SKM-1 (cell line): ENCODE data around the gene TXNDC5.
"Not testable (repeated sequence)": the region's sequence is repeated elsewhere in the genome, so short reads cannot be mapped to it uniquely, and the experiment has no call there.

Experiments used
- DNase-seq: peaks from one replicate; lab custom pipeline; 2025; ENCODE audit not compliant: unreplicated experiment; lab: John Stamatoyannopoulos, UW

The TXNDC5 gene

GRCh38 chr6:7897461-7898192, 13.0 kb downstream of the TXNDC5 start:
- no peak for DNase-seq

GRCh38 chr6:7896465-7896987, 14.1 kb downstream of the TXNDC5 start:
- no peak for DNase-seq

- DNase-seq = no peak
These were observed 15.5 kb downstream of the TXNDC5 start for GRCh38 chr6:7895125-7895423.

DNA sequence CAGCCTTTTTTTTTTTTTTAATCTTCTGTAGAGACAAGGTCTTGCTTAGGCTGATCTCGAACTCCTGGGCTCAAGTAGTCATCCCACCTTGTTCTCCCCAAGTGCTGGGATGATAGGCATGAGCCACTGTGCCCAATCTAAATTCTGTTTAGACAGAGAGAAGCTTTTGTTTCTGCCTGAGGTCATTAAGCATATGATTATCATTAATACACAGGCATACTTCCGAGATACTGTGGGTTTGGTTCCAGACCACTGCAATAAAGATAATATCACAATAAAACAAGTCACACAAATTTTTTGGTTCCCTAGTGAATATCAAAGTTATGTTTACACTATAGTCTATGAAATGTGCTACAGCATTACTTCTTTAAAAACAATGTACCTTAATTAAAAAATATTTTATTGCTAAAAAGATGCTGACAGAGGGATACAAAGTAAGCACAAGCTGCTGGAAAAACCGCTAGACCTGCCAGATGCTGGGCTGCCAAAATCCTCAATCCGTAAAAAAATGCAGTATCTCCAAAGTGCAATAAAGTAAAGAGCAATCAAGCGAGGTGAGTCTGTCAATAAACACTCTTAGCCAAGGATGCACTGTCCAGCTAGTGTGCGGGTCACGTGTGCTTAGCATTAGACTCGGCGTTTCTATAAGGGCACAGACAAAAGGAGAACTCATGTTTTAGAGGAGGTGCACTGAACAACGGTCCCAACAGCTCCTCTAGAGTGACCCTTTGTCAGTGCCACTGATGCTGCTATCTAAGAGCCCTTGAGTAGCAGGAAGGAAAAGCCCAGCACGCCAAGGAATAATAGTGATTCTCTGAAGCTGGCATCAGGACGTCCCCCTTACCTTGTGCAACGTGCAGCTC, 16.1 kb downstream of the TXNDC5 start:
- DNase-seq = no peak

DNA sequence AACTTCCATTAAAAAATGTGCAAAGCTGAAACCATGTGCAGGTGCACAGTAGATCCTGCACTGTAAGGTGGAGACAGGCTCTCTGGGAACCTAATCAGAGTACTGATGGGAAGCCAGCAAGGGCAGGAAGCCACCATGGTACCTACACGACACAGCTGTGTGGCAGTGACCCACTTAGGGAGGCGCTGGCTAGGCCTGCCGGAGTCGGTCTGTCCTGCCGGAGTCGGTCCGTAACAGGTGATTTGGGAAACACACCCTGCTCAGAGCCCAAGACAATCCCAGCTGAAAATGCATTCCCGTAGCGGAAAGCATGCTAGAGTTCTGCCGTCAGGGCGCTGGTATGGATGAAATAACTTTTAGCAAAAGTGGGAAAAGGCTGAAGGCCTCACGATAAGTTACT, 17.2 kb downstream of the TXNDC5 start:
- no peak for DNase-seq

DNA sequence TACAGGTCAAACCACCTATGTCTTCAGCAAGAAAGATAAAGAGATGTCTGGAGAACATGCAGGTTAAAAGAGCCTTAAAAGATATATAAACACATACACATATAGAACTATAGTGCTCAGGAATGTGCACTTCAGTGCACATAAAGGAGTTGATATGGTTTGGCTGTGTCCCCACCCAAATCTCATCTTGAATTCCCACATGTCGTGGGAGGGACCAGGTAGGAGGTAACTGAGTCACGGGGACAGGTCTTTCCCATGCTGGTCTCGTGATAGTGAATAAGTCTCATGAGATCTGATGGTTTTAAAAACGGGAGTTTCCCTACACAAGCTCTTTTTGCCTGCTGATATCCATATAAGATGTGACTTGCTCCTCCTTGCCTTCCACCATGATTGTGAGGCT, 18.2 kb downstream of the TXNDC5 start:
- DNase-seq = not testable (repeated sequence)

GRCh38 chr6:7891078-7891872, 19.3 kb downstream of the TXNDC5 start:
- DNase-seq = no peak

GRCh38 chr6:7888587-7889357, 21.8 kb downstream of the TXNDC5 start:
- no peak for DNase-seq

- no peak for DNase-seq
These were observed 23.2 kb downstream of the TXNDC5 start for GRCh38 chr6:7887278-7887991.

DNA sequence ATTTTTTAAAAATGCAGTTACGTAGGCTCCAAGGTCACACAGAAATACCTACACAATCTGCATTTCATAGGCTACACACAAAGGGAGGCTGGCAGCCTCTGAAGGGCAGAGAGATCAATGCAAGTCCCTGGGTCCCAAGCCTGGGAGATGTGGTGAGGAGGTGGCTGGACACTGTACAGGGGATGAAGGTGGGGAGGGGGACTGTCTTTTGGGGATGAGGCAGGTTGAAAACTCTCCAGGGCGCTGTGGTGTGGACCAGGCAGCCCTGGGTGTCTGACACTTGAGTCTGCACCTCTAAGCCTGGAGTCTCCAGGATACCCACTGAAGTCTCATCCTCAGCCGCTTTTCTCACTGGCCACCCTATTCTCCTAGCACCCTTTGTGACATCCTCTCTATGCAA, 24.5 kb downstream of the TXNDC5 start:
- no peak for DNase-seq

GRCh38 chr6:7883381-7883780, 27.2 kb downstream of the TXNDC5 start:
- no peak for DNase-seq

DNA sequence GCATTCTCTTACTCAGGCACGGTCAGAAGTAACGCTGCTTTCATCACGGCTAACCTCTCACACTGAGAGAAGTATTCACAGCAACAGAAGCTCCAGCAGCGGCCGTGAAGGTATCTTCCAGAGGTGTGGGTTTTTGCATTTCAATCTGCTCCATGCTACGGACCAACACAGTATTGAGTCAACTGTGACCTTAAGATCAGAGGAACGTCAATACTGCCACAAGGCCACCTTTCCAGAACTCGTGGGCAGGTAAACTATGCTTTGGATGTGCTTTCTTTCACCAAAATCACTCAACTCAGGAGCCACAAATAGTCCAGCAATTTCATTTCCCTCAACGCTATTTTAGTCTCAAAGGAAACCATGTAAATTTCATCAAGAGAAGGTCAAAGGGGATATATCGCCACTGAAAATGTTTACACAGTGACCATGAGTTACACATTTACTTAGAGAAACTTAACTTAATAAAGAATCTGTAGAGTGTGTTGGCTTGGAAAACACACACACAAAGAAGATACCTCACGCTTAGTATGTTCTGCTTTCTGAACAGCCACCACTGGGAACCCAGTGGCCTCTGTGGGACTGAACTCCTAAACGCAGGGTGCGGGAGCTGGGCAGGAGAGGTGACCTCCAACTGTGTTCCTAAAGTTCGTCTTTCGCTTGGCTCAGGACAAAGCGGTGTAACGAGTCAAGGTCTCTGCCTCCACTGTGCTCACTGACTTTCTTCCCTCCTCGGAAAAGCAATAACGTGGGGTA, 27.9 kb downstream of the TXNDC5 start:
- no peak for DNase-seq

DNA sequence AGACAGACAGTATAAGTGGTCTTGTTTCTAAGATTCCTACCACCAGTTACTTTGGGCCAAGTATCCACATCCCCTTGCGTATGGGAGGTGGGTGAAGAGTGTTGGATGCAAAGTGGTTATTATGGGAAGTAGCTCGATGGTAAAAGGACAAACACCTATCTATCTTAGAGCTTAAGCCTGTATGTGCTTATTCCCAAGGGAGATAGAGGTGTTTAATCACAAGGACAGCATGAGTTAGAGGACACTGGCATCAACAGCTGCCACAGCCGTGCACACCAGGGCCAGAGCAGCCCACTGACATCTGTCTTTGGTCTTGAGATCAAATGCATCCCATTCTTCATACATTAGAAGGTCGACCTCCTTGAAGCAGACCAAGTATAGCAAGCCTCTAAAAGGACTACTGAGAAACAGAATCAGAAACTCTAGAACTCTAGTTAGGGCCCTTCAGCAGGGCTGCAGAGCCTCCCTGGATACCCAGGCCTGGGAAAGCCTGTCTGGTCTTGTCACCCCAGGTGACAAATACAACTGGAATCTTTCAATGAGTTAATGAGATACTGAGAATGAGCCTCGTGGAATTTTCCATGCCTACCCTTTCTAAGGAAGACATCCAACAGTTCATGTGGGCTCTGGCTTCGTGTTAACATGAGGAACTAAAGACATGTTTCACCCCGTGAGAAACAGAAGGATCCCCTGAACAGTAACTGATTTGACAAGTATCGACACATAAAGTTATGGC, 28.7 kb downstream of the TXNDC5 start:
- DNase-seq = no peak

GRCh38 chr6:7880718-7881107, 29.9 kb downstream of the TXNDC5 start:
- DNase-seq = no peak

DNA sequence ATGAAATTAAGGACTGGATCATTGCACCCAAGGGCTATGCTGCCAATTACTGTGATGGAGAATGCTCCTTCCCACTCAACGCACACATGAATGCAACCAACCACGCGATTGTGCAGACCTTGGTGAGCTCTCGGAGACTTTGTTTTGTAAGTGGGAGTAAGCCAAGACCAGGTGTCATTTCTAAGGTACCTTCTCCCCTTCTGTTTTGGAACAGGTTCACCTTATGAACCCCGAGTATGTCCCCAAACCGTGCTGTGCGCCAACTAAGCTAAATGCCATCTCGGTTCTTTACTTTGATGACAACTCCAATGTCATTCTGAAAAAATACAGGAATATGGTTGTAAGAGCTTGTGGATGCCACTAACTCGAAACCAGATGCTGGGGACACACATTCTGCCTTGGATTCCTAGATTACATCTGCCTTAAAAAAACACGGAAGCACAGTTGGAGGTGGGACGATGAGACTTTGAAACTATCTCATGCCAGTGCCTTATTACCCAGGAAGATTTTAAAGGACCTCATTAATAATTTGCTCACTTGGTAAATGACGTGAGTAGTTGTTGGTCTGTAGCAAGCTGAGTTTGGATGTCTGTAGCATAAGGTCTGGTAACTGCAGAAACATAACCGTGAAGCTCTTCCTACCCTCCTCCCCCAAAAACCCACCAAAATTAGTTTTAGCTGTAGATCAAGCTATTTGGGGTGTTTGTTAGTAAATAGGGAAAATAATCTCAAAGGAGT, 30.4 kb downstream of the TXNDC5 start:
- DNase-seq = no peak

DNA sequence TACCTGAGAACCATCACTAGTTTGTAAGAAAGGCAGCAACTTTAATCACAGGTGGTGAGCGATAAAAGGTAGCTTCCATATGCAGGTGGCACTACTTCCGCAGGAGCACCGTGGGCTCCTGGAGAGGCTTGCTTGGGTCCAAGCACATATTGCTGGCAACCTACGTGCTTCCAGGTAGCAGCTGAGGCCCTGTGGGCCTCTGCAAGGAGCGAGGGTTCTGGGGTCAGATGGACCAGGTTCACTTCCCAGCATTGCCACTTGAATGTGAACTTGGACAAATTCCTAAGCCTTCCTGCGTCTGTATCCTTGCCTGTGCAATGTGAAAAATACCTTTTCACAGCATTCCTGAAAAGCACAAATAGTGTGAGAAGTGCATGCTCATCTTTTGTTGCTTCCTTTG, 31.0 kb downstream of the TXNDC5 start:
- DNase-seq = no peak

DNA sequence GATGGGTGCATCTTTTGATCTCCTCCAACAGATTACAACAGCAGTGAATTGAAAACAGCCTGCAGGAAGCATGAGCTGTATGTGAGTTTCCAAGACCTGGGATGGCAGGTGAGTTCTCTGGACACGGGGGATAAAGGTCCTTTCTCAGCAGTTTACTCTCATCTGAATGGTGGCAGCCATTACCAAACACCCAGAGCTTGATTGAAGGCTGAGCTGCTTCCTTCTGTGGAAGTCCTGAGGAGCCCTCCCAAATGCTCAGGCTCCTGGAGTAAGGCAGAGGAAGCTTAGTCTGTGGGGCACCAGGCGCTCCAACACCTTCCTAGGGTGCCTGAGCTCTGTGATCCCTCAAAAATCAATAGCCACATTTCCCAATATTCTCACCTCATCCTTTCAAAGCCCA, 31.5 kb downstream of the TXNDC5 start:
- DNase-seq = no peak

GRCh38 chr6:7878401-7878964, 32.1 kb downstream of the TXNDC5 start:
- DNase-seq = no peak
